C4-2B (cell line): Measurements from ENCODE around the gene BOLL.
"Not testable (repeated sequence)": the region's sequence is repeated elsewhere in the genome, so short reads cannot be mapped to it uniquely, and the experiment has no call there.

Experiments
- H3K27ac ChIP-seq: fragments of 450-650 bp; 2 replicates; pipeline ENCODE4 v1.5.1; 2017
- ZFX ChIP-seq: fragments of 450-650 bp; IDR thresholded peaks from 2 replicates; pipeline ENCODE4 v1.6.1; 2017
- TF ChIP-seq, protein P1 (sequence below): fragments of 450-650 bp; conservative IDR thresholded peaks from 2 replicates; pipeline ENCODE4 v1.5.1; 2017; ENCODE audit warnings: mild to moderate bottlenecking

The BOLL gene

DNA sequence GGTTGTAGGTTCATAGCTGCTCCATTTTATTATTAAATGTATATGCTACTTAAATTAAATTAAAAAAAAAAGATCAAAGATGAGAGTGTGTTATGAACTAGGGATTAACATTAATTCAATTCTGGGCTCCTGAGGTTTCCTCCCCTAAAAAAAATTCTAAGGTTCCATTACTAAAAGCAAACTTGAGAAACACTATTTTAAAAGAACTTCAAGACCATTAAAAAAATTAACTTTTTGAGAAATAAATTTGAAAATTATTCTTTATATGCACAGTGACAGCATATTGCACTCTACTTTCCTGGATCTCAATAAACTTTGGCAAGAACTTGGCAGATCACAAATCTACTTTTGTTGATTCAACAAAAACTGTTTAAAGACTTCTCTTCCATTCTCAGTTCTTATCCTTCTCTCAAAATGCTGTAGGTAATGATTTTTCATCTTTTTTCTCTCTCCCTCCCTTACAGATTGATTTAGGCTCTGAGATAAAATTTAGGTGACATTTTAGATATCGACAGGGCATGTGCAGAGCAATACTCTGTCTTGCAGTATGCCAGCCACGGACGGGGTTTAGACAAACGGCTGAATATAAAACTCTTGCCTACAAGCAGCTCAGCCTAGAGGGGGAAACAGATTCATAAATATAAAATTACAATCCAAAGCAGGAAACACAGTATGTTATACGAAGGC, 80.5 kb downstream of the BOLL start:
- H3K27ac ChIP-seq, result peak overlapping the region; percentile 92
- TF ChIP-seq ZFX, result no peak
- TF ChIP-seq, protein P1, sequence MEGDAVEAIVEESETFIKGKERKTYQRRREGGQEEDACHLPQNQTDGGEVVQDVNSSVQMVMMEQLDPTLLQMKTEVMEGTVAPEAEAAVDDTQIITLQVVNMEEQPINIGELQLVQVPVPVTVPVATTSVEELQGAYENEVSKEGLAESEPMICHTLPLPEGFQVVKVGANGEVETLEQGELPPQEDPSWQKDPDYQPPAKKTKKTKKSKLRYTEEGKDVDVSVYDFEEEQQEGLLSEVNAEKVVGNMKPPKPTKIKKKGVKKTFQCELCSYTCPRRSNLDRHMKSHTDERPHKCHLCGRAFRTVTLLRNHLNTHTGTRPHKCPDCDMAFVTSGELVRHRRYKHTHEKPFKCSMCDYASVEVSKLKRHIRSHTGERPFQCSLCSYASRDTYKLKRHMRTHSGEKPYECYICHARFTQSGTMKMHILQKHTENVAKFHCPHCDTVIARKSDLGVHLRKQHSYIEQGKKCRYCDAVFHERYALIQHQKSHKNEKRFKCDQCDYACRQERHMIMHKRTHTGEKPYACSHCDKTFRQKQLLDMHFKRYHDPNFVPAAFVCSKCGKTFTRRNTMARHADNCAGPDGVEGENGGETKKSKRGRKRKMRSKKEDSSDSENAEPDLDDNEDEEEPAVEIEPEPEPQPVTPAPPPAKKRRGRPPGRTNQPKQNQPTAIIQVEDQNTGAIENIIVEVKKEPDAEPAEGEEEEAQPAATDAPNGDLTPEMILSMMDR, result no peak

DNA sequence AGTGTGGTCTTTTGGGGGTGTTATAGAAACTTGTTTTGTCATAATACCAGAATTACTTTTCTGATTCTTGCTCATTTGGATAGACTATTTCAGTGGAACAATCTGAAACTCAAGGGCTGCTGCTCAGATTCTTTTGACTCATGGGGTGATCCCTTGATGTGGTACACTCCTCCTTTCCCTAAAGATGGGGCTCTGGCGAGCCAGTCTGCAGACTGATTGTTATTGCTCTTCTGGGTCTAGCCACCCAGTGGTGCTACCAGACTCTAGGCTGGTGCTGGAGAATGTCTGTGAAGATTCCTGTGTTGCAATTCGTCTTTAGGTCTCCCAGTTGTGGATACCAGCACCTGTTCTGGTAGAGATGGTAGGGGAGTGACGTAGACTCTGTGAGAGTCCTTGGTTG, 84.2 kb downstream of the BOLL start:
- H3K27ac ChIP-seq, result no peak overlapping the region
- no peak for TF ChIP-seq ZFX
- TF ChIP-seq, protein P1, result no peak

DNA sequence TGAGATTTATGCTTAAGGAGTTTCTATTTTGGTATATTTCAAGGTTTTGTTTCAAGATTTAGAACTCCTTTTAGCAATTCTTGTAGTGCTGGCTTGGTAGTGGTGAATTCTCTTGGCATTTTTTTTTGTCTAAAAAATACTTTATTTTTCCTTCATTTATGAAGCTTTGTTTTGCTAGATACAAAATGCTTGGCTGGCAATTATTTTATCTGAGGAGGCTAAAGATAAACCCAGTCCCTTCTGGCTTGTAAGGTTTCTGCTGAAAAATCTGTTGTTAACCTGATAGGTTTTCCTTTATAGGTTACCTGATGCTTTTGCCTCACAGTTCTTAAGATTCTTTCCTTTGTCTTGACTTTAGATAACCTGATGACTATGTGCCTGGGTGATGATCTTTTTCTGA, 85.4 kb downstream of the BOLL start:
- H3K27ac ChIP-seq, result not testable (repeated sequence)

DNA sequence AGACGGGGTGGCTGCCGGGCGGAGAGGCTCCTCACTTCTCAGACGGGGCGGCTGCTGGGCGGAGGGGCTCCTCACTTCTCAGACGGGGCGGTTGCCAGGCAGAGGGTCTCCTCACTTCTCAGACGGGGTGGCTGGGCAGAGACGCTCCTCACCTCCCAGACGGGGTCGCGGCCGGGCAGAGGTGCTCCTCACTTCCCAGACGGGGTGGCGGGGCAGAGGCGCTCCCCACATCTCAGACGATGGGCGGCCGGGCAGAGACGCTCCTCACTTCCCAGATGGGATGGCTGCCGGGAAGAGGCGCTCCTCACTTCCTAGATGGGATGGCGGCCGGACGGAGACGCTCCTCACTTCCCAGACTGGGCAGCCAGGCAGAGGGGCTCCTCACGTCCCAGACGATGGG, 88.5 kb downstream of the BOLL start:
- H3K27ac ChIP-seq, result not testable (repeated sequence)

DNA sequence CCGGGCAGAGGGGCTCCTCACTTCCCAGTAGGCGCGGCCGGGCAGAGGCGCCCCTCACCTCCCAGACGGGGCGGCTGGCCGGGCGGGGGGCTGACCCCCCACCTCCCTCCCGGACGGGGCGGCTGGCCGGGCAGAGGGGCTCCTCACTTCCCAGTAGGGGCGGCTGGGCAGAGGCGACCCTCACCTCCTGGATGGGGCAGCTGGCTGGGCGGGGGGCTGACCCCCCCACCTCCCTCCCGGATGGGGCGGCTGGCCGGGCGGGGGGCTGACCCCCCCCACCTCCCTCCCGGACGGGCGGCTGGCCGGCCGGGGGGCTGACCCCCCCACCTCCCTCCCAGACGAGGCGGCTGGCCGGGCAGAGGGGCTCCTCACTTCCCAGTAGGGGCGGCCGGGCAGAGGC, 89.1 kb downstream of the BOLL start:
- H3K27ac ChIP-seq, result not testable (repeated sequence)

DNA sequence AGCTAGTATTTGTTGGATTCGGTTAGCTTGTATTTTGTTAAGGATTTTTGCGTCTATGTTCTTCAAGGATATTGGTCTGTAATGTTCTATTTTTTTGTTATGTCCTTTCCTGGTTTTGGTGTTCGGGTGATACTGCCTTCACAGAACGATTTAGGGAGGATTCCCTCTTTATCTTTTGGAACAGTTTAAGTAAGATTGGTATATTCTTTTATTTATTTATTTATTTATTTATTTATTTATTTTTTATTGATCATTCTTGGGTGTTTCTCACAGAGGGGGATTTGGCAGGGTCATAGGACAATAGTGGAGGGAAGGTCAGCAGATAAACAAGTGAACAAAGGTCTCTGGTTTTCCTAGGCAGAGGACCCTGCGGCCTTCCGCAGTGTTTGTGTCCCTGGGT, 89.9 kb downstream of the BOLL start:
- not testable (repeated sequence) for H3K27ac ChIP-seq

DNA sequence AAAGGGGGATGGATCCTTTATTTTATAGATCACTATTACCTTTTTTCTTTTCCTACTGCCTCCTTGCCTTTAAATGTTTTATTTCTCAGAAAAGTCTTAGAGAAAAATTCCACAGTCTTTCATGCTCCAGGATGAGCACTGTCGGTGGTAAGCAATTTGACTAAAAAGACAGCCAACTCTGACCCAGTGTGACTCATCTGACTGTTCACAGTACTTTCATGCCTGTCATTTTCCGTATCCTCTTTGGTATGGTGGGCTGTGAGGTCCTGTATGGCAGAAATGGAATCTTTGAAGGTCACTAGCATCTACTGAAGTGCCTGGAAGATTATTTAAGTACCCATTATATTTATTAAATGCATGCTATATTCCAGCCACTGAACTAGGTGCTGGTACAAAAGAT, 107.6 kb downstream of the BOLL start:
- no peak for TF ChIP-seq ZFX
- TF ChIP-seq, protein P1, result no peak

DNA sequence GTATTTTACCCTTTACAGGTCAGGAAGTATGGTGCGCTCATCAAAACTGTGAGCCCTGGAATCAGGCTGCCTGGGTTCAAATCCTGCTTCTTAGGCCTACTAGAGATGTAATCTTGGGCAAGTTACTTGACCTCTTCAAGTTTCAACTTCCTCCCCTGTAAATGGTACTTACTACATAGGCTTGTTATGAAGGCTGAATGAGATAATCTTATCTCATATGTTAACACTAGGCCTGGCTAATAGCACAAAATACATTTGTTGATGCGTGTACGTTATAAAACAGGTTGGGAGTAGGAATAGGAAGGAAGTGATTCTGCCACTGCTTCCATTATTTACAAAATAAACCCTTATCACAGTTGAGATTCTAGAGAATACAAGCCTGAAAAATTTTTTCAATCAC, 108.1 kb downstream of the BOLL start:
- TF ChIP-seq ZFX, result no peak
- H3K27ac ChIP-seq, result no peak overlapping the region

More for the DNA sequence above, 107.6 kb downstream of the BOLL start:
- no peak overlapping the region for H3K27ac ChIP-seq
